Endodermal cell (in vitro differentiated cells): ENCODE results near the gene OPN1LW. TPM values are rescaled to one million over a fixed set of nuclear protein-coding genes. Genes with fewer than 3 reads are reported as not detected.

Experiments
- DNase-seq: peaks from one replicate; pipeline ENCODE4 v3.0.0-alpha.2; 2017
- H3K27ac ChIP-seq: 2 replicates; pipeline ENCODE4 v1.5.1; 2013; ENCODE audit warnings: mild to moderate bottlenecking, low read depth, low read length, moderate library complexity
- H3K27me3 ChIP-seq: 2 replicates; pipeline ENCODE4 v1.6.1; 2013; ENCODE audit warnings: mild to moderate bottlenecking, low read length, moderate library complexity; ENCODE audit not compliant: insufficient read depth, control insufficient read depth, poor library complexity, severe bottlenecking
- H3K36me3 ChIP-seq: 2 replicates; pipeline ENCODE4 v1.7.0; 2013; ENCODE audit warnings: mild to moderate bottlenecking, low read length, moderate library complexity; ENCODE audit not compliant: control insufficient read depth, insufficient read depth
- H3K4me1 ChIP-seq: one replicate; pipeline ENCODE4 v1.7.0; 2013; ENCODE audit warnings: low read length; ENCODE audit not compliant: control insufficient read depth, insufficient read depth
- H3K4me3 ChIP-seq: 2 replicates; pipeline ENCODE4 v1.5.1; 2013; ENCODE audit warnings: mild to moderate bottlenecking, low read length, moderate library complexity
- H3K9ac ChIP-seq: 2 replicates; pipeline ENCODE4 v1.6.1; 2013; ENCODE audit warnings: mild to moderate bottlenecking, low read length, moderate library complexity; ENCODE audit not compliant: poor library complexity, severe bottlenecking; ENCODE audit errors: extremely low read depth
- H3K9me3 ChIP-seq: 2 replicates; pipeline ENCODE4 v1.6.1; 2013; ENCODE audit warnings: mild to moderate bottlenecking, low read length, moderate library complexity; ENCODE audit not compliant: control insufficient read depth
- H3K27ac Mint-ChIP-seq: 2 replicates; pipeline ENCODE4 v1.8.0; 2020; ENCODE audit warnings: mixed read lengths
- H3K27me3 Mint-ChIP-seq: 2 replicates; pipeline ENCODE4 v1.8.0; 2021; ENCODE audit warnings: mild to moderate bottlenecking, mixed read lengths; ENCODE audit not compliant: insufficient read depth
- H3K36me3 Mint-ChIP-seq: 2 replicates; pipeline ENCODE4 v1.8.0; 2020; ENCODE audit warnings: low read depth, mixed read lengths
- H3K4me1 Mint-ChIP-seq: 2 replicates; pipeline ENCODE4 v1.8.0; 2020; ENCODE audit warnings: mixed read lengths
- H3K4me3 Mint-ChIP-seq: 2 replicates; pipeline ENCODE4 v1.8.0; 2020; ENCODE audit warnings: mild to moderate bottlenecking, moderate library complexity, mixed read lengths
- H3K9me3 Mint-ChIP-seq: 2 replicates; pipeline ENCODE4 v1.8.0; 2020; ENCODE audit warnings: mild to moderate bottlenecking, mixed read lengths
- CTCF ChIP-seq: fragments of 200-600 bp; sonication (generic); conservative IDR thresholded peaks from 2 replicates; pipeline ENCODE4 v1.5.0; 2021; ENCODE audit warnings: antibody characterized with exemption, mild to moderate bottlenecking
- WGBS, 2 experiments: methylation state at CpG; one replicate each; pipeline versions ENCODE4 v1.1.5 to v1.1.7; 2013; ENCODE audit warnings: missing lambda C conversion rate in 2 of 2, mixed read lengths in 1 of 2; ENCODE audit not compliant: insufficient coverage in 1 of 2, insufficient read length in 1 of 2; 5-methylcytosine and 5-hydroxymethylcytosine counted together
- total RNA-seq, 2 donors: library from RNA; stranded (reverse); fragmentation: NEBNext Ultra II Directional in 1 of 2; extraction: Animal tissue kit (Norgen Biotek cat#: 25700) in 1 of 2; gene quantifications; 2 replicates in 1 of 2; 3 replicates in 1 of 2; pipeline ENCODE4 v1.2.1, GENCODE V29; 2021

The OPN1LW gene
- total RNA-seq, 2 donors from 2014 or later = not detected

GRCh38 chrX:154123241-154124219 lies 20.5 kb upstream of the OPN1LW start:
- Mint-ChIP-seq H3K4me3 (no peak overlapping the region), H3K4me1 (peaks cover 2% of the 10 kb centered on the region), H3K27ac (no peak overlapping the region), H3K9me3 (peaks cover 73% of the 10 kb centered on the region), H3K36me3 (no peaks in the 10 kb centered on the region), H3K27me3 (no peaks in the 10 kb centered on the region)
- TF ChIP-seq CTCF = no peak
- Histone ChIP-seq H3K9me3 (no peaks in the 10 kb centered on the region), H3K4me1 (no peaks in the 10 kb centered on the region), H3K36me3 (no peaks in the 10 kb centered on the region), H3K27me3 (no peaks in the 10 kb centered on the region), H3K4me3 (no peak overlapping the region), H3K9ac (no peak overlapping the region), H3K27ac (no peak overlapping the region)
- WGBS, 2 experiments = 90 to 91% methylated on average over 11 to 22 of the region's 22 CpGs
- no peak for DNase-seq

DNA sequence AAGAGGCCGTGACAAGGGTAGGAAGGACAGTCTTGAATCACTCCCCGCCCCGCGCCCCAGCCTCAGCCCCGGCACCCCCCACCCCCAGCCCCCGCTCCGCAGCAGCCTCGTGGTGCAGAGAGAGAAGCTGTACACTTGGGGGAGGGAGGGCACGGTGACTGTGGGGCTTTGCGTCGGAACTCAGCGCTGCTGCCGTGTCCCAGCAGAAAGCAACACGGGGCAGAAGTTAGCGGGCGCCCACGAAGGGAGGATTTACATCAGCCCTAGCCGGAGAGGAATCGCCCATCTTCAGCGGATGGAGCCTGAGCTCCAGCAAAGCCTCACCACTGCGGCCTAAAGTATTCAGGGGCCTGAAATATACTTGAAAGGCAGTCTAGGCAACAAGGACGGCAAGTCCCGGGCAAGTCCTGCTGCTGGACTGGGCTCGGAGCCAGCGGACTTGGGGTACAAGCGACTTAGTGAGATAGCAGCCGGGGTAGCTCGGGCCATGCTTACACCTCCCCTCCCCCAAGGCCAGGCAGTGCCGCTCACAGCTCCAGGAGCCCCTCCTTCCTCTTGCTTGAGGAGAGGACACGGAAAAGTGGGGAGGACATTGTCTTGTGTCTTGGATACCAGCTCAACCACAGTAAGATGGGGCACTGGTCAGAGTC lies 18.5 kb upstream of the OPN1LW start:
- WGBS, 2 experiments = 93 to 94% methylated on average over 3 to 23 of the region's 30 CpGs
- no peak overlapping the region for H3K27ac Mint-ChIP-seq
- Histone ChIP-seq H3K27ac (no peak overlapping the region), H3K9ac (no peak overlapping the region), H3K9me3 (no peaks in the 10 kb centered on the region), H3K4me3 (no peak overlapping the region), H3K4me1 (no peaks in the 10 kb centered on the region), H3K36me3 (no peaks in the 10 kb centered on the region), H3K27me3 (no peaks in the 10 kb centered on the region)
- H3K36me3 Mint-ChIP-seq = no peaks in the 10 kb centered on the region
- peaks cover 69% of the 10 kb centered on the region for H3K9me3 Mint-ChIP-seq
- H3K27me3 Mint-ChIP-seq = no peaks in the 10 kb centered on the region
- no peak for TF ChIP-seq CTCF
- no peak for DNase-seq
- no peak overlapping the region for H3K4me3 Mint-ChIP-seq
- H3K4me1 Mint-ChIP-seq = peaks cover 2% of the 10 kb centered on the region

DNA sequence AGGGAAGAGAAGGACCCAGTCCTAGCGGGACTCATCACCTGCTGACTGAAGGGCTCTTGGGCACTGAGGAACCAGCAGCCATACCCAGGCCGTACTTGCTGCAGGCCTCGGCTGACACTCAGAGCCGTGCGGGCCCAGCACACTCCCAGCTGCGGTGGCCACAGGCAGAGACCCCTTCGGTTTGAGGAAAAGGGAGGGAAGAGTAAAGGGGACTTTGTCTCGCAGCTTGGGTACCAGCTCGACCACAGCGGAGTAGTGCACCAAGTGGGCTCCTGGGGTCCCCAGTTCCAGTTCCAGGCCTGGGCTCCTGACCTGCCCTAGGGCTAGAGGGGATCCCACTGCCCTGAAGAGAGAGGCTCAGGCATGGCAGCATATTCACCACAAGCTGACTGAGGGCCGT lies 17.9 kb upstream of the OPN1LW start:
- TF ChIP-seq CTCF = no peak
- DNase-seq = no peak
- Histone ChIP-seq H3K4me1 (no peaks in the 10 kb centered on the region), H3K9me3 (no peaks in the 10 kb centered on the region), H3K4me3 (no peak overlapping the region), H3K27me3 (no peaks in the 10 kb centered on the region), H3K27ac (no peak overlapping the region), H3K9ac (no peak overlapping the region), H3K36me3 (no peaks in the 10 kb centered on the region)
- WGBS, 2 experiments = 96% methylated on average over 11 of the region's 11 CpGs; no CpG with 5 or more reads in 1 of the 2 experiments
- Mint-ChIP-seq H3K4me1 (peaks cover 2% of the 10 kb centered on the region), H3K4me3 (no peak overlapping the region), H3K27me3 (no peaks in the 10 kb centered on the region), H3K9me3 (peaks cover 63% of the 10 kb centered on the region), H3K27ac (no peak overlapping the region), H3K36me3 (no peaks in the 10 kb centered on the region)
